Hepatocyte (in vitro differentiated cells): Measurements from ENCODE around the gene MYO5A. TPM values are rescaled to one million over a fixed set of nuclear protein-coding genes. Genes with fewer than 3 reads are reported as not detected.

Experiments used
- DNase-seq: peaks from one replicate; pipeline ENCODE4 v3.0.0-alpha.2; 2016; ENCODE audit warnings: low spot score
- H2AFZ ChIP-seq: fragments of 200-600 bp; sonication (generic); 2 replicates; pipeline ENCODE4 v1.6.0; 2016; ENCODE audit warnings: antibody characterized with exemption, mild to moderate bottlenecking
- H3K27ac ChIP-seq: fragments of 200-600 bp; sonication (generic); 2 replicates; pipeline ENCODE4 v1.5.1; 2016; ENCODE audit warnings: mild to moderate bottlenecking
- H3K27me3 ChIP-seq: fragments of 200-600 bp; sonication (generic); 2 replicates; pipeline ENCODE4 v1.6.1; 2016
- H3K36me3 ChIP-seq: fragments of 200-600 bp; sonication (generic); replicated peaks from 2 replicates; pipeline ENCODE4 v1.5.1; 2016; ENCODE audit warnings: low read depth; ENCODE audit not compliant: insufficient read depth
- H3K4me1 ChIP-seq: fragments of 200-600 bp; sonication (generic); 2 replicates; pipeline ENCODE4 v1.5.1; 2016; ENCODE audit warnings: mild to moderate bottlenecking, moderate library complexity; ENCODE audit not compliant: insufficient read depth
- H3K4me2 ChIP-seq: fragments of 200-600 bp; sonication (generic); 2 replicates; pipeline ENCODE4 v1.6.0; 2016
- H3K4me3 ChIP-seq: fragments of 200-600 bp; sonication (generic); 2 replicates; pipeline ENCODE4 v1.5.1; 2016; ENCODE audit warnings: mild to moderate bottlenecking
- H3K79me2 ChIP-seq: fragments of 200-600 bp; sonication (generic); 2 replicates; pipeline ENCODE4 v1.6.0; 2017; ENCODE audit warnings: mild to moderate bottlenecking
- H3K9me2 ChIP-seq: fragments of 200-600 bp; sonication (generic); replicated peaks from 2 replicates; pipeline ENCODE4 v1.6.0; 2017; ENCODE audit warnings: mild to moderate bottlenecking; ENCODE audit not compliant: insufficient read depth
- H3K9me3 ChIP-seq: fragments of 200-600 bp; sonication (generic); 2 replicates; pipeline ENCODE4 v1.5.1; 2016; ENCODE audit warnings: low read depth, mild to moderate bottlenecking
- H4K20me1 ChIP-seq: fragments of 200-600 bp; sonication (generic); 2 replicates; pipeline ENCODE4 v1.6.0; 2016; ENCODE audit warnings: mild to moderate bottlenecking; ENCODE audit not compliant: insufficient read depth, poor library complexity, severe bottlenecking
- EZH2 ChIP-seq: fragments of 200-600 bp; sonication (generic); IDR thresholded peaks from 2 replicates; pipeline ENCODE4 v1.6.1; 2016; ENCODE audit warnings: antibody characterized with exemption, mild to moderate bottlenecking, borderline replicate concordance
- EZH2phosphoT487 ChIP-seq: fragments of 200-600 bp; sonication (generic); IDR thresholded peaks from one replicate; pipeline ENCODE4 v1.6.1; 2018; ENCODE audit warnings: antibody characterized with exemption, mild to moderate bottlenecking, low read depth, moderate library complexity; ENCODE audit not compliant: unreplicated experiment, severe bottlenecking
- WGBS: methylation state at CpG from one replicate; pipeline ENCODE4 v1.1.6; 2016; ENCODE audit warnings: low lambda C conversion rate; ENCODE audit errors: missing lambda C conversion rate; 5-methylcytosine and 5-hydroxymethylcytosine counted together
- polyA plus RNA-seq: library from polyadenylated mRNA; unstranded; fragments of >200 nt; fragmentation: Nextera tagmentation; extraction: Ambion mirVana; gene quantifications from 2 replicates; pipeline ENCODE4 v1.2.1, GENCODE V29; 2016
- total RNA-seq: library from RNA; depleted of rRNA; stranded (reverse); fragments of >200 nt; gene quantifications from 2 replicates; pipeline ENCODE4 v1.2.3, GENCODE V29; 2014
- TF ChIP-seq, protein P1 (sequence below): fragments of 200-600 bp; sonication (generic); IDR thresholded peaks from 2 replicates; pipeline ENCODE4 v1.5.1; 2016; ENCODE audit warnings: antibody characterized with exemption, mild to moderate bottlenecking; ENCODE audit not compliant: poor library complexity

The MYO5A gene
- total and polyA plus RNA-seq, 2 experiments from 2014 or later = 3.7 to 14.8 TPM

- Histone ChIP-seq H2AFZ (no peak overlapping the region), H3K9me3 (no peaks in the 10 kb centered on the region), H4K20me1 (no peaks in the 10 kb centered on the region), H3K4me2 (no peak overlapping the region), H3K79me2 (peaks cover 6% of the 10 kb centered on the region), H3K27ac (no peak overlapping the region), H3K4me1 (peaks cover 28% of the 10 kb centered on the region), H3K9me2 (no peaks in the 10 kb centered on the region), H3K27me3 (no peaks in the 10 kb centered on the region), H3K36me3 (no peaks in the 10 kb centered on the region), H3K4me3 (no peak overlapping the region)
- WGBS = 92% methylated on average over 3 of the region's 3 CpGs
- DNase-seq = no peak
- TF ChIP-seq EZH2phosphoT487 = no peak
- TF ChIP-seq, protein P1, sequence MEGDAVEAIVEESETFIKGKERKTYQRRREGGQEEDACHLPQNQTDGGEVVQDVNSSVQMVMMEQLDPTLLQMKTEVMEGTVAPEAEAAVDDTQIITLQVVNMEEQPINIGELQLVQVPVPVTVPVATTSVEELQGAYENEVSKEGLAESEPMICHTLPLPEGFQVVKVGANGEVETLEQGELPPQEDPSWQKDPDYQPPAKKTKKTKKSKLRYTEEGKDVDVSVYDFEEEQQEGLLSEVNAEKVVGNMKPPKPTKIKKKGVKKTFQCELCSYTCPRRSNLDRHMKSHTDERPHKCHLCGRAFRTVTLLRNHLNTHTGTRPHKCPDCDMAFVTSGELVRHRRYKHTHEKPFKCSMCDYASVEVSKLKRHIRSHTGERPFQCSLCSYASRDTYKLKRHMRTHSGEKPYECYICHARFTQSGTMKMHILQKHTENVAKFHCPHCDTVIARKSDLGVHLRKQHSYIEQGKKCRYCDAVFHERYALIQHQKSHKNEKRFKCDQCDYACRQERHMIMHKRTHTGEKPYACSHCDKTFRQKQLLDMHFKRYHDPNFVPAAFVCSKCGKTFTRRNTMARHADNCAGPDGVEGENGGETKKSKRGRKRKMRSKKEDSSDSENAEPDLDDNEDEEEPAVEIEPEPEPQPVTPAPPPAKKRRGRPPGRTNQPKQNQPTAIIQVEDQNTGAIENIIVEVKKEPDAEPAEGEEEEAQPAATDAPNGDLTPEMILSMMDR = no peak
- no peak for TF ChIP-seq EZH2
Observed at GRCh38 chr15:52290800-52291199, 237.9 kb downstream of the MYO5A start.

GRCh38 chr15:52290329-52290728 is 238.4 kb downstream of the MYO5A start:
- peaks cover 28% of the 10 kb centered on the region for H3K4me1 ChIP-seq
- 57% methylated on average over 4 of the region's 4 CpGs for WGBS
- H3K4me2 ChIP-seq = no peak overlapping the region
- H4K20me1 ChIP-seq = no peaks in the 10 kb centered on the region
- no peak for DNase-seq
- H3K79me2 ChIP-seq = peaks cover 6% of the 10 kb centered on the region
- H3K9me2 ChIP-seq = no peaks in the 10 kb centered on the region
- H3K9me3 ChIP-seq = no peaks in the 10 kb centered on the region
- TF ChIP-seq, protein P1 = no peak
- TF ChIP-seq EZH2 = no peak
- no peak for TF ChIP-seq EZH2phosphoT487
- no peak overlapping the region for H2AFZ ChIP-seq
- no peaks in the 10 kb centered on the region for H3K27me3 ChIP-seq
- no peaks in the 10 kb centered on the region for H3K36me3 ChIP-seq
- no peak overlapping the region for H3K4me3 ChIP-seq
- H3K27ac ChIP-seq = no peak overlapping the region

DNA sequence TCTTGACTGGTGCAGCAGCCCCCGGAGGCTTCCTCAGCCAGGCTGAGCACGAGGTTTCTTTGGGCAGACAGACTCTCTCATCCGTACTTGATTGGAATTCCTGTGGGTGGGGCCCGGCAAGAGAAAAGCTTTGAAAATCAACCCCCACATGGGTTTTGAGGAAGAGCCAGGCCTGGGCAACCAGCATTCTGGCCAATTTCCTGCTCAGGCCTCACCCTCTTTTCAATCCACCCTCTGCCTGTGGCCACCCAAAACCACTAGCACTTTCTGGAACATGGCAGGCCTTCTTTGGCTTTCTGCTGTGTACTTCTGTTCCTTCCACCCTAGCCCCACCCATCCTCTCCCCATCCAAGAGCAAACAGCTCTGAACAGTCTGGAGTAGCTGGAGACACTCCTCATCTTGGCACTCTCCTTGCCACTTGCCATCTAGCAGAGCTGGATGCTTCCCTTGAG is 239.0 kb downstream of the MYO5A start:
- H3K9me3 ChIP-seq = no peaks in the 10 kb centered on the region
- peak overlapping the region; percentile 94 for H3K27ac ChIP-seq
- no peak overlapping the region for H3K4me3 ChIP-seq
- no peak for DNase-seq
- peaks cover 28% of the 10 kb centered on the region for H3K4me1 ChIP-seq
- H3K36me3 ChIP-seq = no peaks in the 10 kb centered on the region
- H3K9me2 ChIP-seq = no peaks in the 10 kb centered on the region
- H3K4me2 ChIP-seq = no peak overlapping the region
- no peaks in the 10 kb centered on the region for H3K27me3 ChIP-seq
- H3K79me2 ChIP-seq = peaks cover 7% of the 10 kb centered on the region
- TF ChIP-seq EZH2 (no peak), EZH2phosphoT487 (no peak)
- TF ChIP-seq, protein P1 = no peak
- H4K20me1 ChIP-seq = no peaks in the 10 kb centered on the region
- H2AFZ ChIP-seq = no peak overlapping the region
- WGBS = 66% methylated on average over 4 of the region's 4 CpGs

DNA sequence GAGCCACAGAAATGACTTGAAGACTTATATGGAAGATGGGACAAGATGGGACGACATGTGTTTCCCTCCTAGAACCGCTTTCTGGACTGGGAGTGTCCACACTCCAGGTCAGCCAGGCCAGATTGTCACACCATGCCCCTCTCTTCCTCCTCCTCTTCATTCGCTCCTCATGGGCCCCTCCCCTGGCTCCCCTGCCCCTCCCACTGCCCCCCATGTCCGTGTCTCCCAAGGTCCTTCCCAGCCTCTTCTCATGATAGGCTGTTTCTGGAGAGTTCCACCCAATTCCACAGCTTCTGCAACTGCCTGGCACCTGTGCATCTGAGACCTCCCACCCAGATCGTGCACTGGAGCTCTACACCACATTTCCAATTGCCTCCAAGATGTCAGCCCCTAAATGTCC is 239.7 kb downstream of the MYO5A start:
- H3K36me3 ChIP-seq = no peaks in the 10 kb centered on the region
- TF ChIP-seq EZH2 (no peak), EZH2phosphoT487 (no peak)
- TF ChIP-seq, protein P1 = no peak
- H3K4me2 ChIP-seq = peak overlapping the region; percentile 52
- H2AFZ ChIP-seq = no peak overlapping the region
- H4K20me1 ChIP-seq = no peaks in the 10 kb centered on the region
- H3K4me1 ChIP-seq = peaks cover 28% of the 10 kb centered on the region
- H3K27ac ChIP-seq = peak overlapping the region; percentile 94
- H3K4me3 ChIP-seq = no peak overlapping the region
- H3K9me2 ChIP-seq = no peaks in the 10 kb centered on the region
- 94% methylated on average over 5 of the region's 5 CpGs for WGBS
- peaks cover 10% of the 10 kb centered on the region for H3K79me2 ChIP-seq
- no peaks in the 10 kb centered on the region for H3K9me3 ChIP-seq
- H3K27me3 ChIP-seq = no peaks in the 10 kb centered on the region
- no peak for DNase-seq
